ENCODE results near the gene ELANE. TPM values are rescaled to one million over a fixed set of nuclear protein-coding genes. Genes with fewer than 3 reads are reported as not detected.

ELANE gene
- total RNA-seq, 2 donors from 2014 or later = 1.4 TPM; not detected in 1

DNA sequence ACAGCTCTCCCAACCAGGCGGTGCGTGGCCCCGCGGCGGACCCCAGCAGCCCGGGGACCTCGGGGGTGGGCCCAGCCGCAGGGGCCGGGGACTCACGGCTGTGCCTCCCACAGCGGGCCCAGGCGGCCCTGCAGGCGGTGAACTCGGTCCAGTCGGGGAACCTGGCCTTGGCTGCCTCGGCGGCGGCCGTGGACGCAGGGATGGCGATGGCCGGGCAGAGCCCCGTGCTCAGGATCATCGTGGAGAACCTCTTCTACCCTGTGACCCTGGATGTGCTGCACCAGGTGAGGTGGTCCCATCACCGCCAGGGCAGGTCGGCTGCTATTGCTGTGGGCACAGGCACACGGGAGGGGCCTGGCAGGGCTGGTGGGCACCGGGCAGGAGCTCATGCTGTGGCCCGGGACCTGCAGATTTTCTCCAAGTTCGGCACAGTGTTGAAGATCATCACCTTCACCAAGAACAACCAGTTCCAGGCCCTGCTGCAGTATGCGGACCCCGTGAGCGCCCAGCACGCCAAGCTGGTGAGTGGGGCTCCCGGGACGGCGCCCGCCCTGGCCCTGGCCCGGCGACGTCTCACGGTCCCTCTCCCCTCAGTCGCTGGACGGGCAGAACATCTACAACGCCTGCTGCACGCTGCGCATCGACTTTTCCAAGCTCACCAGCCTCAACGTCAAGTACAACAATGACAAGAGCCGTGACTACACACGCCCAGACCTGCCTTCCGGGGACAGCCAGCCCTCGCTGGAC is 47.5 kb upstream of the ELANE start:
- intact Hi-C loops (cut with DNase I) = loop anchor here (5.0 kb wide), 1 partner anchor 53 kb away; the partner anchor contains the start of gene CFD
- Histone ChIP-seq H3K27me3 (replicated peaks; ENCODE audit: insufficient read depth) (no peaks in the 10 kb centered on the region), H3K27ac (no peak overlapping the region), H3K36me3 (peaks cover 41 to 50% of the 10 kb centered on the region in 2 donors), H3K4me1 (replicated peaks) (peaks cover 36% of the 10 kb centered on the region), H3K4me3 (no peak overlapping the region), H3K9me3 (no peaks in the 10 kb centered on the region)
- 84% methylated on average over 53 of the region's 53 CpGs for WGBS
- DNase-seq (ENCODE audit: low spot score) = no peak
- TF ChIP-seq, protein P1, sequence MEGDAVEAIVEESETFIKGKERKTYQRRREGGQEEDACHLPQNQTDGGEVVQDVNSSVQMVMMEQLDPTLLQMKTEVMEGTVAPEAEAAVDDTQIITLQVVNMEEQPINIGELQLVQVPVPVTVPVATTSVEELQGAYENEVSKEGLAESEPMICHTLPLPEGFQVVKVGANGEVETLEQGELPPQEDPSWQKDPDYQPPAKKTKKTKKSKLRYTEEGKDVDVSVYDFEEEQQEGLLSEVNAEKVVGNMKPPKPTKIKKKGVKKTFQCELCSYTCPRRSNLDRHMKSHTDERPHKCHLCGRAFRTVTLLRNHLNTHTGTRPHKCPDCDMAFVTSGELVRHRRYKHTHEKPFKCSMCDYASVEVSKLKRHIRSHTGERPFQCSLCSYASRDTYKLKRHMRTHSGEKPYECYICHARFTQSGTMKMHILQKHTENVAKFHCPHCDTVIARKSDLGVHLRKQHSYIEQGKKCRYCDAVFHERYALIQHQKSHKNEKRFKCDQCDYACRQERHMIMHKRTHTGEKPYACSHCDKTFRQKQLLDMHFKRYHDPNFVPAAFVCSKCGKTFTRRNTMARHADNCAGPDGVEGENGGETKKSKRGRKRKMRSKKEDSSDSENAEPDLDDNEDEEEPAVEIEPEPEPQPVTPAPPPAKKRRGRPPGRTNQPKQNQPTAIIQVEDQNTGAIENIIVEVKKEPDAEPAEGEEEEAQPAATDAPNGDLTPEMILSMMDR (IDR thresholded peaks at IDR 0.05) = no peak
- TF ChIP-seq POLR2AphosphoS5 (IDR thresholded peaks at IDR 0.05) (no peak), POLR2A (IDR thresholded peaks at IDR 0.05) (no peak)

GRCh38 chr19:805166-805551 is 46.9 kb upstream of the ELANE start:
- no peak overlapping the region for H3K27ac ChIP-seq
- TF ChIP-seq POLR2A (IDR thresholded peaks at IDR 0.05) = no peak
- TF ChIP-seq POLR2AphosphoS5 (IDR thresholded peaks at IDR 0.05) = no peak
- TF ChIP-seq, protein P1 (IDR thresholded peaks at IDR 0.05) = peak in 2 of 4 experiments; percentile 37 to 41
- H3K4me3 ChIP-seq = no peak overlapping the region
- H3K36me3 ChIP-seq = peaks cover 41 to 53% of the 10 kb centered on the region in 2 donors
- H3K9me3 ChIP-seq = no peaks in the 10 kb centered on the region
- intact Hi-C loops (cut with DNase I) = no loop called here
- H3K4me1 ChIP-seq (replicated peaks) = peaks cover 31% of the 10 kb centered on the region
- H3K27me3 ChIP-seq (replicated peaks; ENCODE audit: insufficient read depth) = no peaks in the 10 kb centered on the region
- DNase-seq (ENCODE audit: low spot score) = no peak
- WGBS = 65% methylated on average over 26 of the region's 33 CpGs

DNA sequence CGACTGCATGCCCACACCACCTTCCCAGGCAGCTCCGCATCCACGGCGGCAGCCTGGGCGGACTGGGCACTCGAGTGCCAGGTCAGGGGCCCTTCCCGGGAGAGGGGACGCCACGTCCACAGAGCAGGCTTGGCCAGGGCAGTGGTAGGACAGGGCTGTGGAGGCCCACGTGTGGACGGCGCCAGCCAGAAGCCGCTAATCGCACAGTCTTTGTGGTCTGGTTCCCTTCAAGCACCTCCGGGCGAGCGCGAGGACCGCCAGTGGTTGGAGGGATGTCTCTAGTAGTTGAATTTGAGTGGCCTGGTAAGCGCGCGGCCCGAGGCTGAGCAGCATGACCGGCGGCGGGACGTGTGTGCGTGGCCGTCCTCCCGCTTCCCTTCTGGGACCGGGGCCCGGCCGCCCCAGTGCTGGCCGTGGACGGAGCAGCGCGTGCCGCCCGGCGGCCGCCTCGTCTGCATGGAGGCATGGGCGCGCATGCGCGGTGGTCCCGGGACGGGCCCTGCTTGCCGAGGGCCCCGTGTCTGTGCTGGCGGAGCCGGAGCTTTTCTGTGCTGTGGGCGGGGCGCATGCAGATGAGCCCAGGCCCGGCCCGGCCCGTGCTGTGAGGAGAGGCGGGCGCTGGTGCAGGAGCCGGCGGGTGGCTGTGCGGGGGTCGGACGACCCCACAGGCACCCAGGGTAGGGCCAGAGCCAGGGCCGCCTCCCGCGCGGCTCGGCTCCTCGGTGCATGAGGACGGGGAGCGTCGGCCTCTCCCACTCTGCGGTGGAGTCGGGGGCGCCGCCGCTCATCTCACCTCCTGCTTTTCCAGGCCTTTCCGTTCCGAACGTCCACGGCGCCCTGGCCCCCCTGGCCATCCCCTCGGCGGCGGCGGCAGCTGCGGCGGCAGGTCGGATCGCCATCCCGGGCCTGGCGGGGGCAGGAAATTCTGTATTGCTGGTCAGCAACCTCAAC is 46.2 kb upstream of the ELANE start:
- Histone ChIP-seq H3K4me3 (no peak overlapping the region), H3K36me3 (peaks cover 47 to 61% of the 10 kb centered on the region in 2 donors), H3K9me3 (no peaks in the 10 kb centered on the region), H3K27me3 (replicated peaks; ENCODE audit: insufficient read depth) (no peaks in the 10 kb centered on the region), H3K4me1 (replicated peaks) (peaks cover 23% of the 10 kb centered on the region), H3K27ac (no peak overlapping the region)
- WGBS = 93% methylated on average over 87 of the region's 93 CpGs
- TF ChIP-seq, protein P1 (IDR thresholded peaks at IDR 0.05) = no peak
- TF ChIP-seq POLR2A (IDR thresholded peaks at IDR 0.05) = no peak
- no peak for TF ChIP-seq POLR2AphosphoS5 (IDR thresholded peaks at IDR 0.05)
- DNase-seq (ENCODE audit: low spot score) = no peak
- intact Hi-C loops (cut with DNase I) = no loop called here

- WGBS = 79% methylated on average over 27 of the region's 34 CpGs
- intact Hi-C loops (cut with DNase I) = no loop called here
- Histone ChIP-seq H3K27me3 (replicated peaks; ENCODE audit: insufficient read depth) (no peaks in the 10 kb centered on the region), H3K27ac (no peak overlapping the region), H3K9me3 (no peaks in the 10 kb centered on the region), H3K4me3 (no peak overlapping the region), H3K4me1 (replicated peaks) (peaks cover 13% of the 10 kb centered on the region), H3K36me3 (peaks cover 49 to 68% of the 10 kb centered on the region in 2 donors)
- DNase-seq (ENCODE audit: low spot score) = no peak
- TF ChIP-seq POLR2AphosphoS5 (IDR thresholded peaks at IDR 0.05) (no peak), POLR2A (IDR thresholded peaks at IDR 0.05) (no peak)
- TF ChIP-seq, protein P1 (IDR thresholded peaks at IDR 0.05) = no peak
Observed at GRCh38 chr19:806815-807421, 45.2 kb upstream of the ELANE start.

Data from prostate gland (tissue), 2 donors.